Measurements from ENCODE around the gene OSBPL10.

DNA sequence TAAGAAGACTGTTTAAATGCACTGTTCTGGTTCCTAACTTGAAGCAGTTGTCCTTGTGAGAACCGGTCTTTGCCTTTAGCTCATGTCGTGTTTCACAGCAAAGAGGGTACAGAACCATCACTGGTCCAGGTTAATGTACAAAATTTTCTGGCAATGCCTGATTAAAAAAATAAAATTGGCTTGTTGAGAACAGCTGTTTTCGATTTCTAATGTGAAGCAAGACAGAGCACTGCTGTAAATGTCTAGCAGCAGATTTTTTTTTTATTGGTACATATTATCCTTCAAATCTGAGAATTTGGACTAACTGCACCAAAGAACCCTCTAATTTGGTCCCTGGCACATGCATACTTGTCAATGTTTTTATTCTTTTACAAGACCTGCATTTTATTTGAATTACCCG is 345.0 kb downstream of the OSBPL10 start:
- TF ChIP-seq, protein P1, sequence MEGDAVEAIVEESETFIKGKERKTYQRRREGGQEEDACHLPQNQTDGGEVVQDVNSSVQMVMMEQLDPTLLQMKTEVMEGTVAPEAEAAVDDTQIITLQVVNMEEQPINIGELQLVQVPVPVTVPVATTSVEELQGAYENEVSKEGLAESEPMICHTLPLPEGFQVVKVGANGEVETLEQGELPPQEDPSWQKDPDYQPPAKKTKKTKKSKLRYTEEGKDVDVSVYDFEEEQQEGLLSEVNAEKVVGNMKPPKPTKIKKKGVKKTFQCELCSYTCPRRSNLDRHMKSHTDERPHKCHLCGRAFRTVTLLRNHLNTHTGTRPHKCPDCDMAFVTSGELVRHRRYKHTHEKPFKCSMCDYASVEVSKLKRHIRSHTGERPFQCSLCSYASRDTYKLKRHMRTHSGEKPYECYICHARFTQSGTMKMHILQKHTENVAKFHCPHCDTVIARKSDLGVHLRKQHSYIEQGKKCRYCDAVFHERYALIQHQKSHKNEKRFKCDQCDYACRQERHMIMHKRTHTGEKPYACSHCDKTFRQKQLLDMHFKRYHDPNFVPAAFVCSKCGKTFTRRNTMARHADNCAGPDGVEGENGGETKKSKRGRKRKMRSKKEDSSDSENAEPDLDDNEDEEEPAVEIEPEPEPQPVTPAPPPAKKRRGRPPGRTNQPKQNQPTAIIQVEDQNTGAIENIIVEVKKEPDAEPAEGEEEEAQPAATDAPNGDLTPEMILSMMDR (conservative IDR thresholded peaks at IDR 0.05; ENCODE audit: low read depth, low read length): no peak
- no peak for TF ChIP-seq RCOR1 (IDR thresholded peaks at IDR 0.05; ENCODE audit: insufficient replicate concordance, low read length)
